HEK293 (cell line): ENCODE measurements around the gene GALNT2.

Experiments
- OVOL3 ChIP-seq: fragments of 450-650 bp; formaldehyde crosslinking; IDR thresholded peaks from 2 replicates; pipeline ENCODE4 v1.5.1; 2016; ENCODE audit warnings: missing biosample characterization, missing genetic modification characterization
- ZNF146 ChIP-seq: fragments of 450-650 bp; formaldehyde crosslinking; IDR thresholded peaks from 2 replicates; pipeline ENCODE4 v1.5.1; 2016; ENCODE audit warnings: missing biosample characterization, missing genetic modification characterization
- TF ChIP-seq, protein P1 (sequence below): fragments of 450-650 bp; formaldehyde crosslinking; IDR thresholded peaks from 2 replicates; pipeline ENCODE4 v1.5.1; 2016; ENCODE audit warnings: missing biosample characterization, missing genetic modification characterization

DNA sequence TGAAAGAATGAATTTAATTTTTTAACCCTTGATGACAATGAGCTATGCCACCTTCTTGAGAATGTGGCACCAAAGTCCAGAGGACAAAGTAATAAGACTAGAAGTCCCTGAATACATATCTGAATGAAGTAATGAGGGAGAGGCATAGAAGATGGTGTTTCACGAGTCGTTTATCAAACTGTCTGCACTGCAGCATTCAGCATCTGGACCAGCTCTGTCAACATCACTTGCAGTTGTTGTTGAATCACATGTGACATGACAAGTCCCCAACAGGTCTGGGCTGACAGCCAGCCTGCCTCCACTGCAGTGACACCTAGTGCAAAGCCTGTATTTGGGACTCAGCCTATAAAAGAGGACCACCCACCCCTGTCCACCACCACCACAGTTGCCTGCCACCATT is 17.3 kb upstream of the GALNT2 start:
- no peak for TF ChIP-seq ZNF146 (tag by site-specific recombination)
- TF ChIP-seq, protein P1, sequence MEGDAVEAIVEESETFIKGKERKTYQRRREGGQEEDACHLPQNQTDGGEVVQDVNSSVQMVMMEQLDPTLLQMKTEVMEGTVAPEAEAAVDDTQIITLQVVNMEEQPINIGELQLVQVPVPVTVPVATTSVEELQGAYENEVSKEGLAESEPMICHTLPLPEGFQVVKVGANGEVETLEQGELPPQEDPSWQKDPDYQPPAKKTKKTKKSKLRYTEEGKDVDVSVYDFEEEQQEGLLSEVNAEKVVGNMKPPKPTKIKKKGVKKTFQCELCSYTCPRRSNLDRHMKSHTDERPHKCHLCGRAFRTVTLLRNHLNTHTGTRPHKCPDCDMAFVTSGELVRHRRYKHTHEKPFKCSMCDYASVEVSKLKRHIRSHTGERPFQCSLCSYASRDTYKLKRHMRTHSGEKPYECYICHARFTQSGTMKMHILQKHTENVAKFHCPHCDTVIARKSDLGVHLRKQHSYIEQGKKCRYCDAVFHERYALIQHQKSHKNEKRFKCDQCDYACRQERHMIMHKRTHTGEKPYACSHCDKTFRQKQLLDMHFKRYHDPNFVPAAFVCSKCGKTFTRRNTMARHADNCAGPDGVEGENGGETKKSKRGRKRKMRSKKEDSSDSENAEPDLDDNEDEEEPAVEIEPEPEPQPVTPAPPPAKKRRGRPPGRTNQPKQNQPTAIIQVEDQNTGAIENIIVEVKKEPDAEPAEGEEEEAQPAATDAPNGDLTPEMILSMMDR (tag by site-specific recombination), result no peak
- no peak for TF ChIP-seq OVOL3 (tag by site-specific recombination)
